Vagina (tissue), 2 donors: ENCODE results near the gene NCF4. TPM values are rescaled to one million over a fixed set of nuclear protein-coding genes. Genes with fewer than 3 reads are reported as not detected.

Experiments
- DNase-seq, 2 donors: peaks; one replicate each; pipeline ENCODE4 v3.0.0-alpha.2; 2017; ENCODE audit errors: extremely low spot score in 2 of 2
- H3K27ac ChIP-seq: fragments of 200-600 bp; sonication (generic); one replicate; pipeline ENCODE4 v1.5.1; 2019
- H3K27me3 ChIP-seq: fragments of 200-600 bp; sonication (generic); one replicate; pipeline ENCODE4 v1.5.1; 2019
- H3K36me3 ChIP-seq, 2 donors: fragments of 200-600 bp; sonication (generic); one replicate each; pipeline ENCODE4 v1.5.1; 2017 to 2019
- H3K4me1 ChIP-seq: fragments of 200-600 bp; sonication (generic); one replicate; pipeline ENCODE4 v1.5.1; 2019
- H3K4me3 ChIP-seq, 2 donors: fragments of 200-600 bp; sonication (generic); 1 replicate in 1 of 2; 2 replicates in 1 of 2; pipeline ENCODE4 v1.5.1; 2016 to 2019
- H3K9me3 ChIP-seq: fragments of 200-600 bp; sonication (generic); one replicate; pipeline ENCODE4 v1.5.1; 2019
- POLR2A ChIP-seq, 2 donors: fragments of 450-650 bp; IDR thresholded peaks; one replicate each; pipeline ENCODE4 v1.6.1; 2017; ENCODE audit warnings: antibody characterized with exemption in 2 of 2, mild to moderate bottlenecking in 2 of 2, moderate library complexity in 2 of 2
- POLR2AphosphoS5 ChIP-seq, 2 donors: sonication (generic); formaldehyde crosslinking; IDR thresholded peaks; one replicate each; pipeline ENCODE4 v1.9.0; 2017; ENCODE audit warnings: antibody characterized with exemption in 2 of 2, mild to moderate bottlenecking in 2 of 2, low read depth in 1 of 2; ENCODE audit not compliant: insufficient read depth in 1 of 2
- intact Hi-C: fragments of 100-400 bp; cut with DNase I; formaldehyde crosslinking; loops from one replicate; pipeline ENCODE4 v1.15.1; 2023
- total RNA-seq: library from RNA; depleted of rRNA; stranded (reverse); fragments of >200 nt; gene quantifications from one replicate; pipeline ENCODE4 v1.2.3, GENCODE V29; 2016
- TF ChIP-seq, protein P1 (sequence below), 3 experiments: fragments of 450-650 bp in 2 of 3; fragments of 200-600 bp in 1 of 3; sonication (generic) in 1 of 3; IDR thresholded peaks; one replicate each; pipeline ENCODE4 v1.5.1; 2017 to 2019; ENCODE audit warnings: antibody characterized with exemption in 3 of 3, mild to moderate bottlenecking in 2 of 3, moderate library complexity in 2 of 3

Gene NCF4
- total RNA-seq, 1 donor from 2014 or later = 37.6 TPM

- Histone ChIP-seq H3K27me3 (no peaks in the 10 kb centered on the region), H3K4me1 (peaks cover 13% of the 10 kb centered on the region), H3K9me3 (no peaks in the 10 kb centered on the region), H3K27ac (no peak overlapping the region), H3K4me3 (no peak overlapping the region), H3K36me3 (no peaks in the 10 kb centered on the region)
- no peak for DNase-seq
- intact Hi-C loops = no loop called here
- TF ChIP-seq POLR2A (IDR thresholded peaks at IDR 0.05) (no peak), POLR2AphosphoS5 (IDR thresholded peaks at IDR 0.05; ENCODE audit: insufficient read depth in 1 of 2, low read depth in 1 of 2) (no peak)
- TF ChIP-seq, protein P1, sequence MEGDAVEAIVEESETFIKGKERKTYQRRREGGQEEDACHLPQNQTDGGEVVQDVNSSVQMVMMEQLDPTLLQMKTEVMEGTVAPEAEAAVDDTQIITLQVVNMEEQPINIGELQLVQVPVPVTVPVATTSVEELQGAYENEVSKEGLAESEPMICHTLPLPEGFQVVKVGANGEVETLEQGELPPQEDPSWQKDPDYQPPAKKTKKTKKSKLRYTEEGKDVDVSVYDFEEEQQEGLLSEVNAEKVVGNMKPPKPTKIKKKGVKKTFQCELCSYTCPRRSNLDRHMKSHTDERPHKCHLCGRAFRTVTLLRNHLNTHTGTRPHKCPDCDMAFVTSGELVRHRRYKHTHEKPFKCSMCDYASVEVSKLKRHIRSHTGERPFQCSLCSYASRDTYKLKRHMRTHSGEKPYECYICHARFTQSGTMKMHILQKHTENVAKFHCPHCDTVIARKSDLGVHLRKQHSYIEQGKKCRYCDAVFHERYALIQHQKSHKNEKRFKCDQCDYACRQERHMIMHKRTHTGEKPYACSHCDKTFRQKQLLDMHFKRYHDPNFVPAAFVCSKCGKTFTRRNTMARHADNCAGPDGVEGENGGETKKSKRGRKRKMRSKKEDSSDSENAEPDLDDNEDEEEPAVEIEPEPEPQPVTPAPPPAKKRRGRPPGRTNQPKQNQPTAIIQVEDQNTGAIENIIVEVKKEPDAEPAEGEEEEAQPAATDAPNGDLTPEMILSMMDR (IDR thresholded peaks at IDR 0.05) = no peak
Measured at GRCh38 chr22:36918586-36919284, 57.9 kb downstream of the NCF4 start.

GRCh38 chr22:36921309-36922104, 60.7 kb downstream of the NCF4 start:
- DNase-seq = no peak
- Histone ChIP-seq H3K4me3 (no peak overlapping the region), H3K36me3 (no peaks in the 10 kb centered on the region), H3K9me3 (no peaks in the 10 kb centered on the region), H3K27ac (no peak overlapping the region), H3K27me3 (no peaks in the 10 kb centered on the region), H3K4me1 (peaks cover 13% of the 10 kb centered on the region)
- TF ChIP-seq POLR2AphosphoS5 (IDR thresholded peaks at IDR 0.05; ENCODE audit: insufficient read depth in 1 of 2, low read depth in 1 of 2) = no peak
- TF ChIP-seq POLR2A (IDR thresholded peaks at IDR 0.05) = no peak
- TF ChIP-seq, protein P1 (IDR thresholded peaks at IDR 0.05) = no peak
- intact Hi-C loops = no loop called here

DNA sequence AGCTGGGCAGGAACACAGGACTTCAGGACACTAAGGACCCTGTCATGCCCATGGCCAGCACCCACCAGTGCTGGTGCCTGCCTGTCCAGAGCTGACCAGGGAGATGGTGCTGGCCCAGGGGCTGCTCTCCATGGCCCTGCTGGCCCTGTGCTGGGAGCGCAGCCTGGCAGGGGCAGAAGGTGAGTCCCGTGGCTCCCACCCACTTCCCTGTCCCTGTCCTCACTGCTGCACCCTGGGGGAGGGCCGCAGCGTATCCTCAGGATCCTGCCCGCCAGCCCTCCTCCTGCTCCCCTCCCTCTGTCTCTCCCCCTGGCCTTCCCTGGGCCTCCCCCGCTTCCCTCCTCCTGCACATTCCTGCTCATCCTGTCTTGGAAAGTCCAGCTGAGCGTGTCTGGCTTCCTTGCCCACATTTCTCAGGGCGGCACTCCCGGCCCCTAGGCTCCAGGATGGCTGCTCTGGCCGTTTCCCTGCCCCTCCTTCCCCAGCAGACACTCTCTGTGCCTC, 61.4 kb downstream of the NCF4 start:
- no peak overlapping the region for H3K4me3 ChIP-seq
- TF ChIP-seq, protein P1 (IDR thresholded peaks at IDR 0.05) = no peak
- no peak for TF ChIP-seq POLR2A (IDR thresholded peaks at IDR 0.05)
- no peak for TF ChIP-seq POLR2AphosphoS5 (IDR thresholded peaks at IDR 0.05; ENCODE audit: insufficient read depth in 1 of 2, low read depth in 1 of 2)
- H3K4me1 ChIP-seq = peaks cover 13% of the 10 kb centered on the region
- no peaks in the 10 kb centered on the region for H3K27me3 ChIP-seq
- H3K27ac ChIP-seq = no peak overlapping the region
- no peak for DNase-seq
- intact Hi-C loops = no loop called here
- H3K9me3 ChIP-seq = no peaks in the 10 kb centered on the region
- no peaks in the 10 kb centered on the region for H3K36me3 ChIP-seq

- H3K4me1 ChIP-seq = peaks cover 13% of the 10 kb centered on the region
- H3K4me3 ChIP-seq = no peak overlapping the region
- H3K27me3 ChIP-seq = no peaks in the 10 kb centered on the region
Measured at GRCh38 chr22:36922711-36923110, 61.9 kb downstream of the NCF4 start.

More at GRCh38 chr22:36922711-36923110, 61.9 kb downstream of the NCF4 start:
- TF ChIP-seq, protein P1 (IDR thresholded peaks at IDR 0.05) = no peak
- no peak for TF ChIP-seq POLR2A (IDR thresholded peaks at IDR 0.05)
- TF ChIP-seq POLR2AphosphoS5 (IDR thresholded peaks at IDR 0.05; ENCODE audit: insufficient read depth in 1 of 2, low read depth in 1 of 2) = no peak
- Histone ChIP-seq H3K27ac (no peak overlapping the region), H3K36me3 (no peaks in the 10 kb centered on the region), H3K9me3 (no peaks in the 10 kb centered on the region)
- no peak for DNase-seq
- intact Hi-C loops = no loop called here
